HEK293T (cell line): Measurements from ENCODE around the gene FBXL7.

Source experiments
- TARDBP ChIP-seq: fragments of 450-650 bp; IDR thresholded peaks from 2 replicates; pipeline ENCODE4 v1.6.1; 2016
- ZNF384 ChIP-seq: fragments of 450-650 bp; IDR thresholded peaks from 2 replicates; pipeline ENCODE4 v1.6.1; 2016

DNA sequence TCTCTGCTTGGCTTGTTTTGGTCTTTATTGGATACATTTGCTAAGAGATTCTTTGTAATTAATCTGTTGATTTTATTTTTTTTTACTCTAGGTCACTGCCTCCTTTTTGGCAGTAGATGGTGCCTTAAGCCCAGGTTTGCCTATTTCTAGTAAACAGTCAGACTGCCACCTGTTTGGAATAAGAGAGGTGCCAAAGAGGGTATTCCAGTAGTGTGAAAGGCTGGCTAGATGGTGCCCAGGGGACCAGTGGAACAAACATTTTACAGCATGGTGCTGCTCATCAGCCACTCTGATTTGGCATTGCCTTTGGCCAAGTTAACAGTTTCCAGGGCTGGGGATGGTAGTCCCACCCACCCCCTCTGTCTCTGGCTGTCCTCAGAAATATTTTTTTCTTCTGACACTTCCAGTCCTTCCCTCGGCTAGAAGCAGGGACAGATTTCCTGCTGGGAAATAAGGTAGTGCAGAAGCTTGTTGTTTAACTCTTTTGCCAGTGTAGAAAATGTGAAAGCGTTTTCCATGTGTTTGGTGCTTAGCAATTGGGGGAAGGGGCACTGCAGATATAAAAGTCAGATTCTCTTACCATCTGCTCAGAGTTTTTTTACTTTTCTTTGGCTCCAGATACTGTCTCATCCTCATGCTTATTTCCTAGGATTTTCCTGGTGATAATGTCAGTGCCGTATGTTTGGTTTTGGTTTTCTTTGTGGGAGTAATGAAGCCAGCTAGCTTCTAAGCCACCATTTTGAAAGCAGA lies 36.6 kb upstream of the FBXL7 start:
- TF ChIP-seq TARDBP (no peak), ZNF384 (no peak)
